ENCODE measurements around the gene KNDC1.

KNDC1 gene

GRCh38 chr10:133182791-133183645, 23.0 kb downstream of the KNDC1 start:
- TF ChIP-seq CTCF (IDR thresholded peaks at IDR 0.05; ENCODE audit: borderline replicate concordance, insufficient read depth, low read depth, low read length) = no peak
- H3K4me3 ChIP-seq (ENCODE audit: low read depth, low read length) = no peak overlapping the region

- no peak overlapping the region for H3K4me3 ChIP-seq (ENCODE audit: low read depth, low read length)
- no peak for TF ChIP-seq CTCF (IDR thresholded peaks at IDR 0.05; ENCODE audit: borderline replicate concordance, insufficient read depth, low read depth, low read length)
These were observed 23.8 kb downstream of the KNDC1 start for GRCh38 chr10:133183646-133184378.

- TF ChIP-seq CTCF (IDR thresholded peaks at IDR 0.05; ENCODE audit: borderline replicate concordance, insufficient read depth, low read depth, low read length) = no peak
These were observed 24.7 kb downstream of the KNDC1 start for GRCh38 chr10:133184591-133185244.

GRCh38 chr10:133185421-133185820, 25.4 kb downstream of the KNDC1 start:
- H3K4me3 ChIP-seq (ENCODE audit: low read depth, low read length) = no peak overlapping the region
- no peak for TF ChIP-seq CTCF (IDR thresholded peaks at IDR 0.05; ENCODE audit: borderline replicate concordance, insufficient read depth, low read depth, low read length)

More at GRCh38 chr10:133184591-133185244, 24.7 kb downstream of the KNDC1 start:
- no peak overlapping the region for H3K4me3 ChIP-seq (ENCODE audit: low read depth, low read length)

GRCh38 chr10:133185916-133186315, 25.9 kb downstream of the KNDC1 start:
- H3K4me3 ChIP-seq (ENCODE audit: low read depth, low read length) = no peak overlapping the region
- TF ChIP-seq CTCF (IDR thresholded peaks at IDR 0.05; ENCODE audit: borderline replicate concordance, insufficient read depth, low read depth, low read length) = no peak

- H3K4me3 ChIP-seq (ENCODE audit: low read depth, low read length) = no peak overlapping the region
- TF ChIP-seq CTCF (IDR thresholded peaks at IDR 0.05; ENCODE audit: borderline replicate concordance, insufficient read depth, low read depth, low read length) = no peak
These were observed 26.5 kb downstream of the KNDC1 start for GRCh38 chr10:133186416-133187090.

Data from GM12875 (cell line).